ENCODE data around the gene GPR108. TPM values are rescaled to one million over a fixed set of nuclear protein-coding genes. Genes with fewer than 3 reads are reported as not detected.

The GPR108 gene
- total and polyA plus RNA-seq, 2 of the 13 experiments (the other 11 are each of a cell fraction or from before 2014, with no cell fraction given) = 36.4 to 63.0 TPM

GRCh38 chr19:6720369-6721137 is 16.8 kb downstream of the GPR108 start, which contains the start of gene C3 (continued):
- TF ChIP-seq HNF1A (IDR thresholded peaks at IDR 0.05; ENCODE audit: low read depth) (peak; percentile 82), HNF1A (CRISPR knock-in tag; IDR thresholded peaks at IDR 0.05; ENCODE audit: borderline replicate concordance) (peak; percentile 93; the same call in 1 of the 2 replicates), RFX1 (IDR thresholded peaks at IDR 0.05) (no peak), GLMP (CRISPR knock-in tag; IDR thresholded peaks at IDR 0.05; ENCODE audit: borderline replicate concordance) (no peak), RBAK (CRISPR knock-in tag; IDR thresholded peaks at IDR 0.05) (no peak), SOX5 (CRISPR knock-in tag; IDR thresholded peaks at IDR 0.05; ENCODE audit: borderline replicate concordance) (peak; percentile 83), ESRRA (CRISPR knock-in tag; IDR thresholded peaks at IDR 0.05; ENCODE audit: low read depth) (peak; percentile 96), POGK (CRISPR knock-in tag; conservative IDR thresholded peaks at IDR 0.05) (peak; percentile 86; the same call in 1 of the 2 replicates), ZNF784 (CRISPR knock-in tag; IDR thresholded peaks at IDR 0.05; ENCODE audit: borderline replicate concordance) (0 out of 2 replicates have a peak, but pooled peaks have one; percentile 40), ZNF367 (CRISPR knock-in tag; IDR thresholded peaks at IDR 0.05; ENCODE audit: borderline replicate concordance) (0 out of 2 replicates have a peak, but pooled peaks have one; percentile 25), ARNT (IDR thresholded peaks at IDR 0.05) (no peak), ZNF572 (CRISPR knock-in tag; IDR thresholded peaks at IDR 0.05) (no peak), TRIM22 (IDR thresholded peaks at IDR 0.05) (no peak), ZBTB25 (CRISPR knock-in tag; IDR thresholded peaks at IDR 0.05) (peak; percentile 93), ZNF333 (CRISPR knock-in tag; IDR thresholded peaks at IDR 0.05; ENCODE audit: borderline replicate concordance) (no peak)
